G401 (cell line): ENCODE measurements around the gene CPM. TPM values are rescaled to one million over a fixed set of nuclear protein-coding genes. Genes with fewer than 3 reads are reported as not detected.

Source experiments
- DNase-seq: peaks from one replicate; pipeline ENCODE4 v3.0.0-alpha.2; 2015; ENCODE audit warnings: low spot score
- in situ Hi-C: cut with HindIII; loops from 2 replicates; pipeline ENCODE4 v1.10.0; 2016; ENCODE audit warnings: low sequenced_read_pairs, mixed read lengths
- total RNA-seq: library from RNA; depleted of rRNA; stranded (reverse); fragments of >200 nt; shearing (Covaris generic); gene quantifications from 2 replicates; pipeline ENCODE4 v1.2.3, GENCODE V29; 2014

The CPM gene
- total RNA-seq, 1 experiment from 2014 or later = not detected

DNA sequence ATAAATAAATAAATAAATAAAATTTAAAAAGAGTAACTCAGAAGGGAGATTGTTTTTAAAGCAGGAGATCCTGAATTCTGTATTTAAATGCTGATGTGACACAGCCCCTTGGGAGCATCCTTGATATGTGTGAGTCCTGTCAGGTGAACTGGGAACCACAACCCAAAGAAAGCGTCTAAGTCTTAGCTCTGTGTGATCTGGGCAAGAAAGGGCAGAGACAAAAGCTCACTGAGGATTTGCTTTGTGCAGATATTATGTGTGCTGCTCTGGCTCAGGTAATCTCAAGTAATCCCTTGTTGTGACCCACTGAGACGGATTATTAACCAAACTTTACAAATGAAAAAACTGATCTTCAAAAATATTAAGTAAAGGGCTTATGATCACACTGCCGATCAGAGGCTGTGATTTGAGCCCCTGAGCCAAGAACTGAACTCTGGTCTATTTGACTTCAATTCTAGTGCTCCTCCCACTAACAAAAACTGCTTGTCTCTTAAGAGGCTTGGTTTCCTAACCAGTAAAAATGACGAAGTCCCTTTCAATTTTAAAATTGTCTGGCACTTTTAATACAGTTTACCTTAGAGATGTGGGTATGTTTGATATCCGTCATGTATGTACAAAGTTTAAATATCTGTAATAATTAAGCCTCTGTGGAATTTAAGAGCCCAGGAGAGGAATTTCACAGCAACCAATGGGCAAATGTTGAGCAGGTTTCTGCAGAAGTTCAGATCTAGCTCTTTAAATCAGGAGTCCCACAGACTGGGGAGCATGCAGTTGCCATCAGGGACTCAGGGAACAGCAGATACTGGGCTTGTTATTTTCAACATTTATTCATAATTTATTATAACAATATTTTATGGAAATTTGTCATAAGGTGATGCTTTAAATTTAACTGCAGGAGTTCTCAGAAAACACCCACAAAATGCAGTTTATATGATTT, 46.1 kb downstream of the CPM start:
- no peak for DNase-seq
- in situ Hi-C loops = no loop called here

DNA sequence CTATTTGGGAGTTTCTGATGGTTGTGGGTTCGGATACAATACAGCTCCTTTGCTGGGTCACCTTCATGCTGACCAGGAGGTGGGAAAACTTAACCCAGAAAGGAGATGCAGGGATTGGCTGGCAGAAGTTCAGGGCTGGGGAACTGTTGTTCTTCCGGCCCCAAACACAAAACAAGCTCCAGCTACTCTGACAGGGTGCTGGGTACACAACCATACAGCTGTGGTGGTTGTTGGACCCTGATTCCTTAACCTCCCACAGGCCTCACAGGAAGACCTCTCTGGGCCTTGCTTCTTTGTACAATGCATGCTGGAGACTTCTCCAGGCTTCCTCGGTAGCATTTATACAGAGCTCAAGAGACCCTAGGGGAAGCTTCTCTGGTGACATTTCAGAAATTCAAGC, 47.6 kb downstream of the CPM start:
- in situ Hi-C loops = no loop called here
- no peak for DNase-seq

DNA sequence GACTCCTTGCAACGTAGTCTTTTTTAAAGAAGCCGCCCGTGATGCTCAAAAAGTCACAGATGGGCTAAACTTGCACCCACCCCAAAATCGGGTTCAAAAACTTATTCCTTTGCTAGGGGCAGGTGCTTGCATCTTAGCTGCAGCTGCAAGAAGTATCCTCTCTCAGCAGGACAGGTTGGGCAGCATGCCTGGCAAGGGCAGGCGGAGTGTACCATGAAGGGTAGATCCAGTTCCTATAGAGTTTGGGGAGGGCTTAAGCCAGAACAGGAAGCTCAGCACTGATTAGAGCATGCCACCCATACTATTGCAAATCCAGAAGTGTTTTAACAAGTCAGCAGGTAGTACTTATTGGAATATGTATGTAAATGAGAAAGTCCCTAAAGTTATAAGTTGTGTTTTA, 48.7 kb downstream of the CPM start:
- no peak for DNase-seq
- in situ Hi-C loops = no loop called here

DNA sequence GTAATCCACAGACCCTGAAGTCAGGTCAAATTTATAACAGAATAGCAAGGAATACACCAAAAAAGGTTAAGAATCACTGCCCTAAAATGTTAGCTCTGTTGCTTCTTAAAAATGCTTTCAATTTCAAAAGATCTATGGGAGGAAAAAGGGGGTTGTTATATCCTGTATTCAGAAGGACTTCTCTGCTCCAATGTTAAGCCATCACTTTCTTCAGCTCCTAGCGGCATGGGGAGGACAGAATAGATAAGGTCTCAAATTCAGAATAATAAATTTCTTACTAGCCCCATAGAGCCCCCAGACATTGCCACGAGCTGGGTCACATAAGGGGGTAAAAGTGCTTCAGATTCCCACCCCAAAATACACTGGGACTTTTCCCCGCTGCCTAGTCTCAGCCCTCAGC, 49.8 kb downstream of the CPM start:
- in situ Hi-C loops = no loop called here
- no peak for DNase-seq

DNA sequence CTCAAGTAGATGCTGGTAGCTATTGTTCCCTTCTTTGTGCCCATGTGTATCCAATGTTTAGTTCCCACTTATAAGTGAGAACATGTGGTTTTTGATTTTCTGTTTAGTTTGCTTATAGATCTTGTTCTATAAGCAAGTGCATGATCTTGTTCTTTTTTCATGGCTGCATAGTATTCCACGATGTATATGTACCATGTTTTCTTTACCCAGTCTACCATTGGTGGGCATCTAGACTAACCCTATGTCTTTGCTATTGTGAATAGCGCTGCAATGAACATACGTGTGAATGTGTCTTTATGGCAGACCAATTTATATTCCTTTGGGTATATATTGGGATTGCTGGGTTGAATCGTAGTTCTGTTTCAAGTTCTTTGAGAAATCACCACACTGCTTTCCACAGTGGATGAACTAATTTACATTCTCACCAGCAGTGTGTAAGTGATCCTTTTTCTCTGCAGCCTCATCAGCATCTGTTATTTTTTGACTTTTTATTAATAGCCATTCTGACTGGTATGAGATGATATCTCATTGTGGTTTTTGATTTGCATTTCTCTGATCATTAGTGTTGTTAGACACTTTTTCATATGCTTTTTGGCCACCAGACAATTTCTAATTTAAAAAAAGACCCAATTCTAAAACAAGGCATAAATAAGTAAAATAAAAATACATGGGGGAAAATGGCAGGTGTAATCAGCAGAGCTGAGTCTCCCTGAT, 50.6 kb downstream of the CPM start:
- DNase-seq = no peak
- in situ Hi-C loops = no loop called here

DNA sequence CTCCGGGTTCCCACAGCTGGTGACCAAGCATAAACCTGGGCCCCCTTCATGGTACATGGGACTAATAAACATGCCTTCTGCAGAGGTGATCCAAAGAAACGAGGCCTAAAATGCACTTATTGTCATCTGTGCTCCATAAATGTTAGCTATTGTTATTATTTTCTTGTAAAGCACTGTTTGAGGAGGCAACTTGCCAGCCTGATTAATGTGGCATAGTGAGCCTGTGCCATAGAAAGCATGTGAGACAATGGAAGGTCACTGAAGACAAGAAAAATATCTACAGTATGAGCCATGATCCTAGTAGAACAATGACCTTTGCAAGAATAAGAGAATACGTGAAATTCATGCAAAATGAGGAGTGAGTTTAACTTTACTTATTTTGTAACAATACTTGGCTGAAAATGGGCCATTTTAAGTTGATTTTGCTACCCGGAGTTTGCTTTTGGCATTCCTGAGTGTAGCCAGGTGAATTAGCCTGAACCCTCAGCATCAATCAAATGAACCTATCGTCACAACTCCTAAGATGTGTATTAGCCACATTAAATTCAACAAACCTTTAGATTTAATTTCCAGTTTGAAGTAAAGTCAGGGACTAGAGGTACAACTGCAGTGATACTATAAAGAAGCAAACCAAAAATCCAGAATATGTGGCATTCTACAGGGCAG, 52.2 kb downstream of the CPM start:
- in situ Hi-C loops = no loop called here
- DNase-seq = no peak

DNA sequence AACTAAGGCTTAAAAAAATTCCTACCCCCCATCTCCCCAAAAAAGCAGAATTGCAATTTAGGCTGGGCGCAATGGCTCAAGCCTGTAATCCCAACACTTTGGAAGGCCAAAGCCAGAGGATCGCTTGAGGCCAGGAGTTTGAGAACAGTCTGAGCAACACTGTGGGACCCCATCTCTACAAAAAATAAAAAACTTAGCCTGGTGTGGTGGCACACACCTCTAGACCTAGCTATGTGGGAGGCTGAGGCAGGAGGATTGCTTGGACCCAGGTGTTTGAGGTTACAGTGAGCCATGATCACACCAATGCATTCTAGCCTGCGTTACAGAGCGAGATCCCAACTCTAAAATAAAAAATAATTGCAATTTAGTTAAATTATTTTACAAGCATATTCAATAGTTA, 54.1 kb downstream of the CPM start:
- in situ Hi-C loops = no loop called here
- no peak for DNase-seq

DNA sequence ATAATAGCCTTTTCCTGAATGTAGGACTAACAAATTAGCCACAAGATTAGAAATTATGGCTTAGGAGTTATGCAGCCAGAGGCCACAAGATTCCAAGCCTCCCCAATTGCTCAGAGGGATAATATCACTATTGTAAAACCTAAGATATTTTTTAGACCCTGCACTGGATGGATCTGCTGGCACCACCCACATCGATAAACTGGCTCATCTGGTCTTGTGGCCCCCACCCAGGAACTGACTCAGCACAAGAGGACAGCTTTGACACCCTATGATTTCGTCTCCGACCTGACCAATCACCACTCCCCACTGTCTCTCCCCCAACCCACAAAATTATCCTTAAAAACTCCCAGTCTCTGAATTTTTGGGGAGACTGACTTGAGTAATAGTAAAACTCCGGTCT, 54.7 kb downstream of the CPM start:
- in situ Hi-C loops = no loop called here
- no peak for DNase-seq

DNA sequence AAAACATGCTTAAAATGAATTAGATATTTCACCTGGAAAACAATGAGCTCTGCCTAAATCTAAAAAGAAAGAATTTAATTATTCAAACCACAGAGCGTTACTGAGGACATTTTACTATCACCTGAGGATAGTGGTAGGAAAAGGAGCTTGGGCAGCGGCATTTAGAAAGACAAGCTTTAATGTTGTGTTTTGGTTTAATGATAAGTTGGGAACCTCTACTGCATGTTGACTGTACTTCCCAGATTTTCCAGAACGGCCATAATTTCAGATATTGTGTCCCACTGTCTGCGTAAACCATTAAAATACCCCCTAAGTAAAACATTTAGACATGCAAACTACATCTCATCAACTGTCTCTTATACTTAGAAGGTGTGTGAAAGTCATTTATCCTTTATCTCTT, 55.4 kb downstream of the CPM start:
- no peak for DNase-seq
- in situ Hi-C loops = no loop called here

DNA sequence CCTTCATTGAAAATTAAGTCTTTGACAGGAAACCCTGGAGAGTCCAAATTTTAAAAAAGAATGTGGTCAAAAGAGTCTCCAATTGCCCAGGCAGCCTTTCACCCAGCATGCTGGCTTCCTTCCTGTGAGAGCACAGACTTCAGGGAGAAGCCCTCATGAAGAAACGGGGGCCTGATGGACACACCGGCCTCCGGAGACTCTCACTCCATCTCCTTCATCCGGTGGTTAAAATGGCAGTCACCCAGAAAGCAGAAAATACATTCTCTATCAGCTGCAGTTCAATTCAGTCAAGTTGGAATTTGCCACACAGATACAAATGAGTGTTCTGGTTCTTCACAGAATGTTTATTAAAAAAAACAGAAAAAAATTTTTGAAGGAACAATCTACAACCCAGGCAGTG, 56.5 kb downstream of the CPM start:
- in situ Hi-C loops = no loop called here
- peak; percentile 14 for DNase-seq

DNA sequence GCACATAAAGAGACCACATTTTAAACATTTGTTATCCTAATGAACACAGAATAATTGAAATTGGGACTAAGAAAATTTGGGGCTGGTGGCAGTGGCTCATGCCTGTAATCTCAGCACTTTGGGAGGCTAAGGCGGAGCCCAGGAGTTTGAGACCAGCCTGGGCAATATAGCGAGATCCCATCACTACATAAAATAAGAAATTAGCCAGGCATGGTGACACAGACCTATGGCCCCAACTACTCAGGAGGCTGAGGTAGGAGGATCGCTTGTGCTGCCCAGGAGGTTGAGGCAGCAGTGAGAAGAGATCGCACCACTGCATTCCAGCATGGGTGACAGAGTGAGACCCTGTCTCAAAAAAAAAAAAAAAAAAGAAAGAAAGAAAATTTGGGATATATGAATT, 59.7 kb downstream of the CPM start:
- no peak for DNase-seq
- in situ Hi-C loops = no loop called here

DNA sequence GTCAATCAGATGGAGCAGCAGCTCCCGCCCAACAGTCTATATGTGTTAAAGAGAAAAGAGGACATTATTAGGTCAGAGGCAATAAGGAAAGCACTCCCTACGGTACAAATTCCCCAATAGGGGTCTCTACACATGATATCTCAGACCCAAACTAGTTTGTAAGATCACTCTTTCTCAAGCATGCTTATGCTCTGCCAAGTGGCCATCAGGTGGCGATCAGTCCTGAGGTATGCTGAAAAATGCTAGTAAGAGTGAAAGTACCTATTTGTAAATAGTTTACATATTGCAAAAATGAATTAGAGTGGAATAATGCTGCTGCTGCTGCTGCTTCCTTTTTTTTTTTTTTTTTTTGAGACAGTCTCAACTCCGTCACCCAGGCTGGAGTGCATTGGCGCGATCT, 61.0 kb downstream of the CPM start:
- in situ Hi-C loops = no loop called here
- no peak for DNase-seq

DNA sequence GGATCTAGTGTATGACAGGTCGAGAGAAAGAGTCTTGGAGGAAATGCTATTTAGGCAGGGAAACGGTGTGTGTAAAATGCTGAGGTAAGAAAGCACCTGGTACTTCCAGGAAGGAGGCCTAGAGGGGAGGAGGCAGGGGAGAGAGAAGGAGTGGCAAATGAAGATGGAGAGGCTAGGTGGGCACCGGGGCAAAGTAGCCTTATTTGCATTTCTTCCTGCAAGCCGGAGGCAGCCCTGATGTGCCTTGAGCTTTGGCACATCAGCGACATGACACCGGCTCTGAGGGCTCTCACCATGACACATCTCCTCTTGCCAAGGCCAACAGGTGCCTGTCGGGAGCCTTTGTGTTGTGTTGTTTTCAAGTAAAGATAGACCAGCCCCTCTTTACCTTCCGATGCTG, 61.6 kb downstream of the CPM start:
- no peak for DNase-seq
- in situ Hi-C loops = no loop called here

DNA sequence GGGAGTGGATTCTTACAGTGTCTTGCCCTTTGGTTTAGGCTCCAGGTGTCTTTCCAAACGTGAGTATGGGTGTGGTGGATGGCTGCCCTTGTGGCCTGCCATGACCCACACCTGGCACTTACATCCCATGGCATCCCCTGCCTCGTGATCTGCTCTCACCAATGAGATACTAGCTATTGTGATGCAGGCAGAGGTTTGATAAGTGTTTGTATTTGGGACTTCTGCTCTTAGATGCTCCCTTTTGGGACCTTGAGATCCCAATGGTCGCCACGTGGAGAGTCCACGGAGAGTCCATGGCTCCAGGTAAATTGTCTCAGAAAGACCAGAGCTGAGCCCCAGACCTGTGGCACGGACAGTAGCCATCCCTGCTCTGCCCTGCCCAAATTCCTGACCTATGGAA, 62.5 kb downstream of the CPM start:
- DNase-seq = no peak
- in situ Hi-C loops = no loop called here

DNA sequence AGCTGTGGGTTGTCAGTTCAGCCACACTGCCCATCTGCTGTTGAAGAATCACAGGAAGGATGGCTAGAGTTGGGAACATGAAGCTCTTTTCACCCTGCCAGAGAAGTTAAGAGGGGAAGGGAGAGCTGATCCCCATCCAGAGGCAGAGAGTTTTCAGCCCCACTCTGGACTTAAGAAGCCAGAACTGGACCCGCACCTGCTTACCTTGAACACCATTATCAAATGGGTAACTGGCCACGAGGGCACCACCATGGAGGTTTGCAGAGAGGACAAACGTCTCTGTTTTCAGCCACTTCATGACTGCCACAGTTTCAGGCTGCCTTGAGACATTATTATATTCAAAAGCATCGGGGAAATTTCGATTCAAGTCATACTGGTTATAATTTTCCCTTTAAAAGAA, 63.0 kb downstream of the CPM start:
- DNase-seq = no peak
- in situ Hi-C loops = no loop called here

DNA sequence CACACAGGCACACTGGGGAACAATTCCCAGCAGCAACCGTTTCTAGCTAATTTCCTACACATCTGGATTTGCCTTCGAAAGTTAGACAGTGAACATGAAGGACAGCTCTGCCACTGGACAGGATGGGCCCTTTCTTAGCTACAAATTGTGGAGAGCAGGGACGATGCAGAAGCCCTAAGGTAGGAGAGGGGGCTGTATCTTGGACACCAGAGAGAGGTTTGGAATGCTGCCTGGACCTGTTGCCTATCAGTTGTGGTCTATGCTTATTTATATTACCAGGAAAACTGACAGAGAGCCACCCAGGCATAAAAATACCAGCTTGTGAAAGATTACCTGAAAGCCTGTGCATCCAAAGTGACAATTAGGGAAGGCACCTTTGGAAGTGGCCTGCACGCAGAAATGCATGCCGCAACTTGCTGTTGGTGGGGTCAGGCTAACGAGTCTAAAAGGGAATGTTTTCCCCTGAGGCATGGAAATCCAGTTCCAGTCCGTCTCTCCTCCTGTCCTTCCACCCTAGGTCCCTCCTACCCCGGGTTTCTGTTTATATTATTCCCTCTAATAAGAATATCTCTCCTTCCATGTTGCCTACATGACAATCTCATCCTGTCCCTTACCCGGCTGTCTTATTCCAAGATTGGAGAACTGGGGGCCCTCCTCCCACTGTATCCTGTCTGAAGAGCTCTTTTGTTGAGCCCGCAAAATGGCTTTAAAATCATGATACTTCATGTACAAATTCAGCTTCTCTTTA, 64.8 kb downstream of the CPM start:
- in situ Hi-C loops = no loop called here

DNA sequence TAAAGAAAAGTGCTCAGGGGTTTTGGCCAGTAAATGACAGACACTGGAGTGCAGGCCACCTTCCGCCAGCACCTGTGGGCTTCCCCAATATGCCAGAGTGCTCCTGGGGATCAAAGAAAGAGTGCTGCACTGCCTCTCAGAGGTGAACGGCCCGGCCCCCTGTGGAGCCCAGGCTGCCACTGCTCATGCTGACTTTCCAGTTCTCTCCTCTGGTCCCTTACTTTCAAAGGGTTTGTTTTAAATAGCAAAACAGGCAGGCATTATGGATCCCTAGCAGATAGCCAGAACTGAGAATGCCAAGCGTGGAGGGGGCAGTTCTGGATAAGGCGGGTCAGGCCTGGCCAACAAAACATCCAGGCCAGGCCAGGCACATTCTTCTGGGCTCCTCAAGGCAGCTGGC, 65.4 kb downstream of the CPM start:
- in situ Hi-C loops = no loop called here
- no peak for DNase-seq

More for the DNA sequence above, 64.8 kb downstream of the CPM start:
- no peak for DNase-seq

DNA sequence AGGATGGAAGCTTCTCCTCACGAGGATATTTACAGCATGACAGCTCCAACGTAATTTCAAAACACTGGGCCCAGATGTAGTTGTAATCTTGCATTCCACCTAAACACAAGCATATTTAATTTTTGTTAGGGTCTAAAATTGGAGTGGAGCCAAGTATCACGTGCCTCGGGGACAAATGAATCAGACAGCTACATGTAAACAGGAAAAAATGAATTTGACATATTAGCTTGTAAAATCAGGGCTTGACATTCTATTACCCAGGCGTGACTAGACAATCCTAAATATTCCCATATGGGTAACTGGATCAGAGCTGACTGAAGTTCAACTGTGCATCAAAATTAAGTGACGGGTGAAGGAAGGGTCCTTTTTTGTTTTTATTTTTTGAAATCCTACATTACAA, 66.0 kb downstream of the CPM start:
- in situ Hi-C loops = no loop called here
- no peak for DNase-seq

DNA sequence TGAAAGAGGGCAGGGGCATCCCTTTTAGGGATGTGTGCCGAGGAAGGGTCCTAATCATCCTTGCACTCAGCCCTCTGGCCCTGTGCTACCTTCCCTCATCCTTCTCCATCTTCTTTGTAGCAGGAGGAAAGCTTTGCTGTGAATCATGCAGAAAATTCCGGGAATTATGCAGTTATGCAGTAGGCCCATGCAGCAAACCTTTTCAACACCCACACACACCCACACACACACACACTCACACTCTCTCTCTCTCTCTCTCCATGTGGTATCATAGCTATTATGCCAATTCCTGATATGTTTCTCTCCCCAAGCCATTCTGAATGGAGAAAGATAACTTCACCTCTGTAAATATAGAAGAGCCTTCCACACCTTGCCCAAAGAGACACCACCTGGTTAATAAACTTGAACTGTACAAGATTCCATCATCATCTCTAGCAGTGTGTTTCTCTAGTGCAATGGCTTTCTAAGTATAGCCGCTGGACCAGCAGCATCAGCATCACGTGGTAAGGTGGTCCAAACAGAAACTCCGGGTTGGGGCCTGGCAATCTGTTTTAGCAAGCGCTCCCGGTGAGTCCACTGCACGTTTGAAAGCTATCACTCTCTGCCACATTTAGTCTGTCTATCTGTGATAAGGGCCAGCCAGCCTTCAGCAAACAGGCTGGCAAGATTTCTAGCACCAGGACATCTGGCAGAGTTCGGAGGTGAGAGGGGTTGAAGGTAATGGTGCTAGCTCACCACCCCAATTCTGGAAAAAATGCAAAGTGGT, 67.4 kb downstream of the CPM start:
- in situ Hi-C loops = no loop called here
- no peak for DNase-seq
